GM11168 (cell line): ENCODE data around the gene LAMA5.

Experiments used
- in situ Hi-C: fragments of 300-500 bp; cut with MboI; formaldehyde crosslinking; loops from one replicate; pipeline ENCODE4 v1.12.0; 2022; ENCODE audit warnings: low sequenced_read_pairs; ENCODE audit not compliant: unreplicated experiment

LAMA5 gene

DNA sequence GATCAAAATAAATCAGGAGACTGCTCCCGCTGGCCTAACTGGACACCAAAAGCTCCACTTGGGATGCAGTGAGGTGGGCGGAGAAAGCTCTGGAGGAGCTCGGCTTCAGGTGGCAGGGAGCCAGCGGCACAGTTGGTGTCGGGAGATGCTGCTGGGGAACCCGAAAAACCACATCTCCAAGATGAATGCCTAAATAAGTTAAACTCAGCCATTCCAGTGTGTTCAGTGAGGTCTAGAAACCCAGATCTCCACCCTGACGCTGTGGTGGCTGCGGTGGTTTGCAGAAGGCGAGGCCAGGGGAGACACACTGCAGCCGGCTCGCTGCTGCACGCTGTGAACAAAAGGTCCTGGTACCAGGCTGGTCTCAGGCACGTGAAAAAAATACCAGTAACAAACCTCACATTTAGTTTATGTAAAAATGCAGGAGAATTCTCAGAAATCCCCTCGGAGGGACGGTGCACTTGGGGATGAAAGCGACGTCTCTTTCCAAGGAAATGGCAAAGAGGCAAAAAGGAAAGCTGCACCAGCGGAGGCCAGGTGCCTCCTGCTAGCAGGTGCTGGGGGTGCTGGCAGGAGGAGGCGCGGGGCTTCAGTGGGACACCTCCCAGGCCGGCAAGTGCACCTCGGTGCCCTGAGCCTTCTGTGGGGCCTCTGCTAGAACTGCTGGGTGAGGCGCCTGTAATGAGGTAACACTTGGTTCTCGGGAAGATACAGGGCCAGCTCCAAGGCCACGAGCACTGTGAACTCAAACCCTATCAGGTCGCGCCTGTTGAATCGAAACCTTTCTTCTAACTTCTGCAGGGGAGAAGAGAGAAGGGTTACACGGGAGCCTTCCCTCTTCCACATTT is 23.4 kb upstream of the LAMA5 start:
- in situ Hi-C loops: loop anchor here (25.0 kb wide), 1 partner anchor 378 kb away; no protein-coding TSS in a partner anchor

DNA sequence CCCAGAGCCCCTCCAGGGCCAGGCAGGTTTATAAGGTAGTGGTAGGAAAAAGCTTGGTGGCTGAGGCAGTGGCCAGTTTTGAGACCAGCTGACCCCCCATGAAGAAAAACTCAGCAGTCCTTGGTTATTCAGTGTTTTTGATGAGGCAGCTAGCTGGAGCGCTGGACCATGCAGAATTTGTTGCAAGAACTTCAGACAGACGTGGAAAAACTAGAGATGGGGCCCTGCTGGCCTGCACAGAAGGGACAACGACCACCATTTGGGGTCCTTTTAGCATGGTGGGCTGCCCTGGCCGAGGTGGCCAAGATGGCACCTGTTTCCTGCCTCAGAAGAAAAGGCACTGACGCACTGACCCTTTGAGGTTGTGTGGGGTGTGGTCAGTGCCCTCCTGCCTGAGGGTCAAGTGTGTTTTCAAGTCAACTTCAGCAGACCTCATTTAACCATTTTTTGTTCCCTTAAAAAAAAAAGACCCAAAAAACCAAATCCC is 22.5 kb upstream of the LAMA5 start:
- in situ Hi-C loops: loop anchor here (25.0 kb wide), 1 partner anchor 377 kb away; no protein-coding TSS in a partner anchor

DNA sequence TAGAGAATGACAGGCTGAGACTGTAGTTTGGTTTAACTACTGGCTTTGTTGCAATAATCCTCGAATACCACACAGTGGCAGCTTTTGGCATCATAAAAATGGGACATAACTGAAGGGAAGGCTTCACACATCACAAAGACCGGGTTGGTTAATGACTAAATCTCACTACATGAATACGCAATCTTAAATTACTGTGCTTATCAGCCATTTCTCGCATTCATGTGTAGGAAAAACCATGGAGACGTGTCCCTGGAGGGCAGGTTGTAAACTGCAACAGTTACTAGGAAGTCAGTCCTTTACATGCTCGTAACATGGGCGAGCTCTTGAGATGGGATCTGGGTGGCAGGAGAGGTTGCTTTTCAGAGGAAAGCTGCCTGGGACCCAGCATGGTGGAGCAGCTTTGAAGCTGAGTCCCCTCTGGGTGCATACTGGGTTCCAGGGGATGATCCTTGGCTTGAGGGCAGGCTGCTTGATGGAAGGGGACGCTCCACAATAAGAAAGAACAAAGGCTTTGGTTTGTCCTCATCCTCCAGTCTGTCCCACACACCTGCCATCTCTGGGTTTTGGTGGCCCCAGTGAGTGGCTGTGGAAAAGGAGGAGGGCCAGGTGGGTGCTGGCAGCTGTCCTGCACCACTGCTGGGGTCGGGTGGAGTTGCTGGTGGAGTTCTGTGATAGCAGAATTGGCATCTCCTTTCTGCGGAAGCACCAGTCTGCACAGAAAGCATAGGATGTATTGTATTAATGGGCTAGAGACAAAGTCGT is 21.9 kb upstream of the LAMA5 start:
- in situ Hi-C loops: loop anchor here (25.0 kb wide), 1 partner anchor 377 kb away; no protein-coding TSS in a partner anchor

DNA sequence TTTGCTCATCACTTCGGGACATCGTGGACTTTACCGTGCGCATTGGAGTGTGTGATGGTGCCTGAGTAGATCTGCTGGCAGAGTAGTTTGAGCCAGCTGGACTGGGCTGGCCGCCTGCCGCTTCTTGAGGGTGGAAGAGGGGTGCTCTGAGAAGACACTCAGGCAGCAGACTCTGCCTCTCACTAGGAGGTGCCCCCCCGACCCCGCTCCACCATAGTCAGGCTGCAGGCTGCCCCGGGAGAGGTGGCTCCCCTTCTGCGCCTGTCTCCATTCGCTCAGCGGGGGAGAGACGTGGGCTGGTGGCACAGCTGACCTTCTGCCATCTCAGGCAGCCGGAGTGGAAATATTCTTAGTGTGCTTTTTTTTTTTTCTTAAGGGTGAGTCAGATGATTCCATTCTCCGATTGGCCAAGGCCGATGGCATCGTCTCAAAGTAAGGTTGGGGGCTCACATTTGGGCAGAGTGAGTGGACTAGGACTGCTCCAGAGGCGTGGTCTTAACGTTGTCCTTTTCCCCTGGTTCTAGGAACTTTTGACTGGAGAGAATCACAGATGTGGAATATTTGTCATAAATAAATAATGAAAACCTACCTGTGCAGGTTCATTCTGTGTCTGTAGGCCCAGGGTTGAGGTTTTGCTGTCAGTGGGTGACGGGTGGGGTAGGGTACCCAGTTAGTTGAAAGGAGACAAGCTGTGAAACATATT is 21.0 kb upstream of the LAMA5 start:
- in situ Hi-C loops: loop anchor here (25.0 kb wide), 1 partner anchor 376 kb away; no protein-coding TSS in a partner anchor

DNA sequence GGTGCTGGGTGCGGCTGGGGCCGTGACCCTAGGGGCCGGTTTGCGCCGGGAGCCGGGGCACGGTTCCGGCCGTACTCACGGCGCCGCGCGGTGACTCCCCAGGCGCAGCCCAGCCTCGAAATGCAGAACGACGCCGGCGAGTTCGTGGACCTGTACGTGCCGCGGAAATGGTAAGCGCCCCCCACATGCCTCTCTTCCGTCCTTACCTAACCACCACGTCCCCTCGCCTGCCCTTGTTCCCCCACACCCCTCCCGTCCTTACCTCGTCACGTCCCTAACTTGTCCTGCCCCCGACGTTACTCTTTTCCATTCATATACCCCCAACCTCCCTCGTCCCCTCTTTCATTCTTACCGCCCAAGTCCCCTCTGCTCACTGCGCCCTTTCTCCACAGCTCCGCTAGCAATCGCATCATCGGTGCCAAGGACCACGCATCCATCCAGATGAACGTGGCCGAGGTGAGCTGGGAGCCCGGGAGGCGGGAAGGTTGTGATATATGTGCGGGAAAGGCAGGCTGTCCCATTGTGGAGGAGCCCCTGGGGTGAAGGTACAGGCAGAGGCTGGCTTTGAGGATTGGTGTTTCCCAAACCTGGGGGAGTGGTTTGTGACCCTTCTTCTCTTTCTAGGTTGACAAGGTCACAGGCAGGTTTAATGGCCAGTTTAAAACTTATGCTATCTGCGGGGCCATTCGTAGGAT is 20.3 kb upstream of the LAMA5 start:
- in situ Hi-C loops: loop anchor here (25.0 kb wide), 1 partner anchor 375 kb away; no protein-coding TSS in a partner anchor

DNA sequence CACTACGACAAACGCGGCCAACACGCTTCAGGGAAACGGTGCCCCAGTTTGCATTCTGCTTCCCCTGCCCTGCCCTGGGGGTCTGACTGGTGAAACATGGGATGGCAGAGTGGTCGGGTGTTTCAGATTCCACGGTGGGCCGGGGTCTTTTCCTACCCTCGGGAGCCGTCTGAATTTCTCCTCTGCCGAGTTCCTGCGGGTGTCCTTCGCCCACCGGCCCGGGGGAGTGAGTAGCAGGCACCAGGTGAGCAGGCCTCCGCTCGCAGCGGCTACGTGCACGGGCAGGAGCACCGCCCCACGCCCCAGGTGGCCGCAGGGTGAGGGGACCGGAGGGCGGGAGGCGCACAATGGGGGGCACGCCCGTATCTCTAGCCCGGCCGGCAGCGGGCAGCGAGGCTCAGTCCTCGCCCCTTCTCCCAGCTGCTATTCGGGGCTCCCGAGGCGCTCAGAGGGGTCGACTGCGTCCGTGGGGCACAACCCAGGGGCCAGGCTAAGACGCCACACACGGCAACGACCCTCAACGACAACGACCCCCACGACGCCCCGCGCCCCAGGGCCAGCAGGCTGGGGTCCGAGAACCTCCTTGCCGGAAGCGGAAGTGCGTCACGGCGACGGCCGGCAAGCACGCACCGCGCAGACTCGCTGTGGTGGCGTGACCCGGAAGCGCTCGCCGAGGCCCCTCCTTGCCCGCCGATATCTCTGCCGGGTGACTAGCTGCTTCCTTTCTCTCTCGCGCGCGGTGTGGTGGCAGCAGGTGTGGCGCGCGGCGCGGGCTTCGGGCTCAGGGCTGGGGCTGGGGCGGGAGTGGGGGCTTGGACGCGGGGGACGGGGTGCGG is 19.5 kb upstream of the LAMA5 start, which contains the start of gene RPS21:
Gene RPS21 (plus strand): TSS at position 721 of the 836 bp plus-strand sequence. CDS start 236 bp downstream, outside the sequence.
- in situ Hi-C loops: loop anchor here (25.0 kb wide), 1 partner anchor 374 kb away; no protein-coding TSS in a partner anchor

DNA sequence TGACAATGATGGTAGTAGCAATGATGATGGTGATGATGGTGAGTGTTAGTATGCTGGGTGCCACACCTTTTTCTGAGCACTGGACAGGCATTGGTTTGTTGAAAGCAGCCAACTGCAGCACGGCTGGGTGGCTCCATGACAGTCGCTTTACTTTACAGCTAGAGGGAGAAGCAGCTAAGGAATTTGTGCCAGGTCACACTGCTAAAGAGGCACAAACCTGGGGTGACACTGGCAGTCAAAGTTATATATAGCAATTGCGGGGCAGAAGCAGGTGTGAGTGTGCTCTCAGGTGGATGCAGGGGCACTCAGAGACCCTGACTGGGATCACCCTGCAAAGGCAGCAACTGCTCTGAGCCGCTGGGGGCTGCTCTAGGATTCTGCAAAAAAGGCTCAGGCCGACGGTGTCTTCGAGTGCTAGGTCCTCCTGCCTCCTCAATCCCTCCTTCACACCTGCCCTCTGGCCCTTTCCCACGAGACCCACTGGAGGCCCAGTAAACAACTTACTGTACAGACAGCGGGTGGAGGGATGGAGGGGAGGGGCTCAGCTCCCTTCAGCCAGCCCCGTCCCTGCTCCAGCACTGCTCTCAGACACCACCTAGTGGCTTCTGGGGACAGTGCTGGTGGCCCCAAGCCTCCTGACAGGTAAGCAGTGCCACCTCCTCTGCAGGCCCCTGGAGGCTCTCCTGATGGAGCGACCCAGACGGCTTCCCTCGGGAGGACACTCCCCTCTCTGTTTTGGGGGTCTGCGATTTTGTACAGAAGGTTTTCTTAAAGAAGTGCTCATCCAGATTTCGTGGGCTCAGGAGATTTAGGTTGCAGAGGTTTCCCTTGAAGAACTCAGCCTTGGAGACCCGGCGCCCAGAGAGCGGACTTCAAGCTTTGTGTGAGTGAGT is 15.4 kb upstream of the LAMA5 start:
- in situ Hi-C loops: loop anchor here (5.0 to 25.0 kb wide), 2 partner anchors 80 to 370 kb away; partner anchors contain the start of gene ADRM1

DNA sequence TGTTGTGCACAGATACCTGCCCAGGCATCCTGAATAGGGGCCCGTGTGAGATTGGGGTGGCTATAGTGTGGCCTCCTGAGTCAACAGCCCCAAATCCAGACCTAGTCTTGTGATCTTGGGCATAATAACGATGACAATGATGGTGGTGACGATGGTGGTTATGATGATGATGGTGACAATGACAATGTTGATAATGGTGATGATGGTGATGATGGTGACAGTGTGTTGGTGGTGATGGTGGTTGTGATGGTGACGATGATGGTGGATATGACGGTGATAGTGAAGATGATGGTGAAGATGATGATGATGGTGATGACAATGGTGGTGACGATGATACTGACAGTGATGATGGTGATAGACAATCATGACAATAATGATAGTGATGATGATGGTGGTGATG is 14.7 kb upstream of the LAMA5 start:
- in situ Hi-C loops: loop anchor here (5.0 to 25.0 kb wide), 2 partner anchors 80 to 370 kb away; partner anchors contain the start of gene ADRM1

DNA sequence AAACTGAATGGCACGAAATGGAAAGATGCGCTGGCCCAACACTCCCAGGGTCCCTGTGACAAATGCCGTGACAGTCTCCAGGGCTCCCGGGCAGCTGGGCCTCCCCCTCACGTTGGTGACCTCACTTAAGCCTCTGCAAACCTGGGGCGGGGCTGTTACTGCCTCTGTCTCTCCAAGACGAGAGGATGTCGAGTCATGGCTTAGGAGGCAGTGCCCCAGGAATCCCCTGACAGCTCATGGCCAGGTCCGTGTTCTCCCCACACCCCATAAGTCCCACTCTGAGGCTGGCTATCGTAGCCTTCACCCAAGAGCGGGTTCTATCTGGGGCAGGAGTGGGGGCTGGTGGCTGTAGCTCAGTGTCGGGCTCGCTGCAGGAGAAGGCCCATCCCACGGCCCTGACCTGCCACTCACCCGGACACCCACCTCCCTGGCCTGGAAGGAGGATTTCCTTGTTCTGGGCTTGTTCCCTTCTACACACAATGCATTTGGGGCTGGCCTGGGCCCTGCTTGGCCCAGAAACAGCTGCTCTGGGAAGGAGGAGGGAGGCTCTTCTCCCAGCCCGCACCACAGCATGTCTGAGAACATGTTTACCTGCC is 14.2 kb upstream of the LAMA5 start:
- in situ Hi-C loops: loop anchor here (5.0 to 25.0 kb wide), 2 partner anchors 79 to 369 kb away; partner anchors contain the start of gene ADRM1

DNA sequence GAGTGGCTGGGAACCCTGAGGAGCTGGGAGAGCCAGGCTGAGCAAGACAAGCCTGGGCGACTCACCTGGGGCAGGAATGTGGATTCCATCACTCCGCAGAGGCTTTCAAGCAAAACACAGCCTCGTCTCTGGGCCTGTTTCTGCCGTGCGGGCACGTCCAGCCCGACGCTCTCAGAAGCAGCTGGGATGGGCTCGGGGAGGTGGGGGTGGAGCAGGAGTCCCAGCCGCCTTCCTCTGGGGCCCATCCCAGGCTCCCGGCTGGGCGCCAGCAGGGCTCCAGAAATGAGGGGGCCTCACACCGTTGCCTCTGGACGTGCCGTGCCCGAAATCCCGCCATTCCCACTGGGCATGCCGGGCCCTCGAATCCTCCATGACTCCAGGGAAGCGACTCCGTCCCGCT is 11.1 kb upstream of the LAMA5 start:
- in situ Hi-C loops: loop anchor here (25.0 kb wide), 1 partner anchor 366 kb away; no protein-coding TSS in a partner anchor

DNA sequence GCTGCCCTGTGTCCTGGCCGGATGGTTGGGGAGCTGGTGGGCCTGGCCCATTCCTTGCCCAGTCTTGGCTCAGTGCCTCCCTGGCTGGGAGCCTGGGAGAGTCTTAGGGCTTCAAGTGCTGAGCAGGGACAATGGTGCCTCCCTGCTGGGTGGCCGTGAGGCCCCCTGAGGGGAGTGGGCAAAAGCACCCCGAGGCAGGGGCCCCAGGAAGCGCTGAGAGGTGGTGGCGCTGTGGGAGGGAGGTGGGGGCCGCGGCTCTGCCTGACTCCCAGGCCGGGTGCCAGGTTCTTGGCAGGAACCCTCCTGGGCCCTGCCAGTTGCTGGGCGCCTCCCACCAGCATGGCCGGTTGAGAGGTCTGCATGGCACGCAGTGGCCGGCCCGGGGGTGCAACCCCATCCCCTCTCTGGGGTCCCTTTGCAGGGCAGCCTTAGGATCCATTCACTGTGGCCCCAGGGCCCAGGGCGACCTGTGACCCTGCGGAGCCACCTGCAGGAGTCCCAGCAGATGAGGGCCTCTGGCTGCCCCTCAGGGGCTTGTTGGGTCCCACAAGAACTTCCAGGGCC is 10.6 kb upstream of the LAMA5 start:
- in situ Hi-C loops: loop anchor here (25.0 kb wide), 1 partner anchor 365 kb away; no protein-coding TSS in a partner anchor

DNA sequence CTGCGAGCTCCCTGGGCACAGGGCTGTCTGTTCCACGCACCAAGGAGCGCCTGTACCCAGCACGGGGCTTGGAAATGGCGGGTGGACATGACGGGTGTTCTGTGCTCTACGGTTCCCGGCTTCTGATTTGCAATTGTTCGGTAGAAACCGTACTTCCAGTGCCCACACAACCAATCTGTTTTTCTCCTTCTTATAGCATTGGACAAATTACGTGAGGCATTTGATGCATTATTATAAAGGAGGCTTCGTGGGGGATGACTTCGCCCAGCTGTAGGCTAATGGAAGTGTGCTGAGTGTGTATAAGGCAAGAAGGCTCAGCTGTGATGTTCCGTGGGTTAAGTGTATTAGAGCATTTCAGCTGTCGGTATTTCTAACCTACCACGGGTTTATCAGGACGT is 10.0 kb upstream of the LAMA5 start:
- in situ Hi-C loops: loop anchor here (25.0 kb wide), 1 partner anchor 365 kb away; no protein-coding TSS in a partner anchor

DNA sequence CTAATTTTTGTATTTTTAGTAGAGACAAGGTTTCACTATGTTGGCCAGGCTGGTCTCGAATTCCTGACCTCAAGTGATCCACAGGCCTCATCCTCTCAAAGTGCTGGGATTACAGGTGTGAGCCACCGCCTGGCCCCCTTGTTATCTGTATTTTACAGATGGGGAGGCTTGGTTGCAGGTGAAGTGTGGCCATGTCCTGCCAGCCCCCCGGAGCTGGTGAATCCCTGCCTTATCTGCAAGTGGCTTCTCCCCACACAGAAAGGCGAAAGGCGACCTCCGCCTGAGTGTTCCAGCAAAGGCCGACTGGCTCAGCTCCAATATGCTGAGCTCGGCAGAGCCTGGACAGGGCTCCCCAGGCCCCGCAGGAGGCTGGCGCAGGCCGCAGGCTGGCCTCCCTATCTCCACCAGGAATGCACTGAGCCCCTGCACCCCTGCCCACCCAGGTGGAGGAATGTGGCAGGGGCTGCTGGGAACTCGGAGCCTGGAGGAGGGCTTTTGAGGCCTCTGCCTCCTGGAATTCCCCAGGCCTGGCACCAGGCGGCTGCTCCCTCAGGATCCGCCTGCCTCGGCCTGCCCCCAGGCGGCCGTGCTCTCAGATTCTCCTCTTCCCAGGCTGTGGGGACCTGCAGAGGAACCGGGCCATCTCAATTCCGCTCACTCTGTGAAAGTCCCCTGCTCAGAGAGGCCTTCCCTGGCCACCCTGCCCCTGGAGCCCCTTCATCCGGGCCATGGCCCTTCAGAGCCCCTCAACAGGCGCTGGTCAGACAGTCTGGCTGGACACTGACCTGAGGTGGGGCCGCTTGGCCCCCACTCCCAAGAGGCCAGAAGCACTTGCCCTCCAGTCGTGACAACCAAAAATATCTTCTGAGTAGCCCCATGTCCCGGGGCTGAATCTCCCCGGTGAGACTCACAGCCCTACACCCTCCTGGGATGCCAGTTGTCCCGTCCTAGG is 9.3 kb upstream of the LAMA5 start:
- in situ Hi-C loops: loop anchor here (25.0 kb wide), 1 partner anchor 364 kb away; no protein-coding TSS in a partner anchor

DNA sequence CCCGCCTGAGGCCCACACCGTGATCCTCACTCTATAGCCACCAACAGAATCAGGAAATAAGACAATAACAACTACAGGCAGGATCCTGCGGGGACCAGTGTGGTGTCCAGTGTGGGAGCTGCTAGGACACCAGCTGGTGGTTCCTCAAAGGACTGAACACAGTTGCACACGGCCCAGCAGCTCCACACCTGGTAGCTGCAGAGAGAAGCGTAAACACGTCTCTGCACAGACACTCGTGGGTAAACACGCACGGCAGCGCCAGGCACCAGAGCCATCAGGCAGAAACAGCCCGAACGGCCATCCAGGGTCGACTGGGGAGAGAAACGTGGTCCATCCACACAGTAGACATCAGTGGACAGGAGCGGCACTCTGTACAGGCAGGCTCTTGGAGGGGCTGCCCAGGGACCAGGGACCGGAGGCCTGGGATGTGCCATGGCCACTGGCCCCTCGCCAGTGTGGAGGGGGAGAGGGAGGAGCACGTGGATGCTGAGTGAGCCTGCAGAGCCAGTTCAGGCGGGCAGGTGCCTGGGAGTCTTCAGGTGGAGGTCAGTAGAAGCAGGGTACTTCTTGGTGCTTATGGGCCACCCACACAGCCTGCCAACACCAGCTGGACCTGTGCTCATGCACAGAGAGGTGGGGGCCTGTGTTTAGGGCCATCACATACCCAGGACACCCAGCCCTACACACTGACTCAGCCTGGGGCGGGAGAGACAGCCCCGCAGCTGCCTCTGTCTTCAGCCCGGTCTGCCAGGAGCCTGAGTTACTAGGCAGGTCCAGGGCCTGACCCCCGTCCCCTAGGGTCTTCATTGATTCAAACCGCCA is 7.4 kb upstream of the LAMA5 start:
- in situ Hi-C loops: loop anchor here (25.0 kb wide), 1 partner anchor 362 kb away; no protein-coding TSS in a partner anchor
